H9 (cell line): ENCODE results near the gene PRKAG2. TPM values are rescaled to one million over a fixed set of nuclear protein-coding genes. Genes with fewer than 3 reads are reported as not detected.

Source experiments
- DNase-seq: peaks from one replicate; pipeline ENCODE4 v3.0.0-alpha.2; 2017
- H2AFZ ChIP-seq: one replicate; pipeline ENCODE4 v1.6.1; 2013; ENCODE audit warnings: mild to moderate bottlenecking, low read length, control low read depth, moderate library complexity
- H2AK5ac ChIP-seq: 2 replicates; pipeline ENCODE4 v1.6.1; 2013; ENCODE audit warnings: low read length, control low read depth, mixed read lengths; ENCODE audit not compliant: insufficient read length
- H2BK120ac ChIP-seq: one replicate; pipeline ENCODE4 v1.6.1; 2013; ENCODE audit warnings: low read depth, mild to moderate bottlenecking, low read length, control low read depth, inconsistent platforms; ENCODE audit not compliant: poor library complexity, severe bottlenecking
- H2BK12ac ChIP-seq: 2 replicates; pipeline ENCODE4 v1.6.1; 2013; ENCODE audit warnings: low read length, control low read depth, mixed read lengths, low read depth; ENCODE audit not compliant: insufficient read length
- H2BK15ac ChIP-seq: 2 replicates; pipeline ENCODE4 v1.6.1; 2013; ENCODE audit warnings: low read depth, low read length, control low read depth
- H2BK20ac ChIP-seq: one replicate; pipeline ENCODE4 v1.6.1; 2013; ENCODE audit warnings: low read depth, mild to moderate bottlenecking, low read length, control low read depth, inconsistent platforms; ENCODE audit not compliant: poor library complexity, severe bottlenecking
- H2BK5ac ChIP-seq: 2 replicates; pipeline ENCODE4 v1.6.1; 2013; ENCODE audit warnings: low read length, control low read depth, mixed read lengths; ENCODE audit not compliant: insufficient read length
- H3K14ac ChIP-seq: 2 replicates; pipeline ENCODE4 v1.6.1; 2013; ENCODE audit warnings: low read length, control low read depth; ENCODE audit not compliant: insufficient read depth
- H3K18ac ChIP-seq: 2 replicates; pipeline ENCODE4 v1.6.1; 2013; ENCODE audit warnings: low read depth, mild to moderate bottlenecking, mixed read lengths, low read length, control low read depth; ENCODE audit not compliant: insufficient read length
- H3K23ac ChIP-seq: 2 replicates; pipeline ENCODE4 v1.6.1; 2013; ENCODE audit warnings: low read length, control low read depth, mixed read lengths, low read depth; ENCODE audit not compliant: insufficient read length
- H3K23me2 ChIP-seq: 2 replicates; pipeline ENCODE4 v1.6.1; 2013; ENCODE audit warnings: low read depth, mild to moderate bottlenecking, mixed read lengths, low read length, control low read depth; ENCODE audit not compliant: insufficient read length, poor library complexity, severe bottlenecking
- H3K27ac ChIP-seq: 2 replicates; pipeline ENCODE4 v1.5.1; 2013; ENCODE audit warnings: low read length, control low read depth, mixed read lengths, low read depth; ENCODE audit not compliant: insufficient read length
- H3K27me3 ChIP-seq: 2 replicates; pipeline ENCODE4 v1.6.1; 2013; ENCODE audit warnings: low read length, control low read depth, inconsistent platforms; ENCODE audit not compliant: insufficient read depth
- H3K4ac ChIP-seq: 2 replicates; pipeline ENCODE4 v1.6.1; 2013; ENCODE audit warnings: low read depth, mild to moderate bottlenecking, control low read depth, inconsistent platforms, low read length, moderate library complexity
- H3K4me1 ChIP-seq: 2 replicates; pipeline ENCODE4 v1.6.1; 2013; ENCODE audit warnings: low read length, control low read depth, inconsistent platforms; ENCODE audit not compliant: insufficient read depth
- H3K4me2 ChIP-seq: 2 replicates; pipeline ENCODE4 v1.6.1; 2013; ENCODE audit warnings: low read length, control low read depth, mixed read lengths; ENCODE audit not compliant: insufficient read length, insufficient read depth
- H3K56ac ChIP-seq: 2 replicates; pipeline ENCODE4 v1.6.1; 2013; ENCODE audit warnings: low read depth, mild to moderate bottlenecking, mixed read lengths, low read length, control low read depth; ENCODE audit not compliant: insufficient read length
- H3K79me1 ChIP-seq: 2 replicates; pipeline ENCODE4 v1.6.1; 2013; ENCODE audit warnings: low read depth, mild to moderate bottlenecking, moderate library complexity, low read length, control low read depth, inconsistent platforms; ENCODE audit not compliant: insufficient read depth, poor library complexity, severe bottlenecking
- H3K79me2 ChIP-seq: 2 replicates; pipeline ENCODE4 v1.6.1; 2013; ENCODE audit warnings: low read length, control low read depth, inconsistent platforms; ENCODE audit not compliant: insufficient read depth
- H3K9ac ChIP-seq: 2 replicates; pipeline ENCODE4 v1.6.1; 2013; ENCODE audit warnings: low read length, control low read depth, mixed read lengths; ENCODE audit not compliant: insufficient read length; ENCODE audit errors: extremely low read depth
- H3K9me3 ChIP-seq: one replicate; pipeline ENCODE4 v1.6.1; 2013; ENCODE audit warnings: low read depth, low read length, inconsistent platforms; ENCODE audit not compliant: control insufficient read depth
- H3T11ph ChIP-seq: one replicate; pipeline ENCODE4 v1.6.1; 2013; ENCODE audit warnings: mild to moderate bottlenecking, low read length, control low read depth, inconsistent platforms
- H4K20me1 ChIP-seq: one replicate; pipeline ENCODE4 v1.6.1; 2013; ENCODE audit not compliant: control insufficient read depth, insufficient read length, insufficient read depth
- H4K5ac ChIP-seq: 2 replicates; pipeline ENCODE4 v1.6.1; 2013; ENCODE audit warnings: low read depth, mild to moderate bottlenecking, mixed read lengths, low read length, control low read depth; ENCODE audit not compliant: insufficient read length
- H4K8ac ChIP-seq: replicated peaks from 2 replicates; pipeline ENCODE4 v1.6.1; 2013; ENCODE audit warnings: low read length, control low read depth, mixed read lengths, low read depth; ENCODE audit not compliant: insufficient read length
- H4K91ac ChIP-seq: 2 replicates; pipeline ENCODE4 v1.6.1; 2013; ENCODE audit warnings: low read depth, mild to moderate bottlenecking, moderate library complexity, mixed read lengths, low read length, control low read depth; ENCODE audit not compliant: insufficient read length
- H3K27ac Mint-ChIP-seq, 3 experiments: 2 replicates in 2 of 3; 3 replicates in 1 of 3; pipeline ENCODE4 v1.8.0; 2020 to 2021; ENCODE audit warnings: mixed read lengths in 3 of 3, mild to moderate bottlenecking in 1 of 3, moderate library complexity in 1 of 3
- H3K27me3 Mint-ChIP-seq: 2 replicates; pipeline ENCODE4 v1.8.0; 2021; ENCODE audit warnings: low read depth, mild to moderate bottlenecking, moderate library complexity, mixed read lengths
- H3K36me3 Mint-ChIP-seq, 3 experiments: 2 replicates in 2 of 3; 3 replicates in 1 of 3; pipeline ENCODE4 v1.8.0; 2020 to 2021; ENCODE audit warnings: low read depth in 3 of 3, mixed read lengths in 3 of 3; ENCODE audit not compliant: insufficient read depth in 1 of 3
- H3K4me1 Mint-ChIP-seq, 2 experiments: 2 replicates each; pipeline ENCODE4 v1.8.0; 2020; ENCODE audit warnings: mixed read lengths in 2 of 2
- H3K4me3 Mint-ChIP-seq, 2 experiments: 2 replicates in 1 of 2; 3 replicates in 1 of 2; pipeline ENCODE4 v1.8.0; 2020 to 2021; ENCODE audit warnings: mild to moderate bottlenecking in 2 of 2, mixed read lengths in 2 of 2, moderate library complexity in 1 of 2
- H3K9me3 Mint-ChIP-seq, 2 experiments: 2 replicates in 1 of 2; 3 replicates in 1 of 2; pipeline ENCODE4 v1.8.0; 2020; ENCODE audit warnings: mild to moderate bottlenecking in 2 of 2, mixed read lengths in 2 of 2, moderate library complexity in 1 of 2
- WGBS: extraction: QIAGEN DNeasy Blood & Tissue Kit; methylation state at CpG from one replicate; pipeline ENCODE4 v1.1.7; 2013; ENCODE audit warnings: missing lambda C conversion rate, low lambda C conversion rate, mixed read lengths; ENCODE audit not compliant: insufficient read length; ENCODE audit errors: extremely low coverage; 5-methylcytosine and 5-hydroxymethylcytosine counted together
- total RNA-seq: library from RNA; stranded (reverse); gene quantifications from 2 replicates; pipeline ENCODE4 v1.2.1, GENCODE V29; 2021
- TF ChIP-seq, protein P1 (sequence below): fragments of 200-600 bp; sonication (generic); conservative IDR thresholded peaks from 3 replicates; pipeline ENCODE4 v1.8.0; 2021; ENCODE audit warnings: antibody characterized with exemption, mild to moderate bottlenecking

PRKAG2 gene
- total RNA-seq, 1 experiment from 2014 or later, result 11.8 TPM

DNA sequence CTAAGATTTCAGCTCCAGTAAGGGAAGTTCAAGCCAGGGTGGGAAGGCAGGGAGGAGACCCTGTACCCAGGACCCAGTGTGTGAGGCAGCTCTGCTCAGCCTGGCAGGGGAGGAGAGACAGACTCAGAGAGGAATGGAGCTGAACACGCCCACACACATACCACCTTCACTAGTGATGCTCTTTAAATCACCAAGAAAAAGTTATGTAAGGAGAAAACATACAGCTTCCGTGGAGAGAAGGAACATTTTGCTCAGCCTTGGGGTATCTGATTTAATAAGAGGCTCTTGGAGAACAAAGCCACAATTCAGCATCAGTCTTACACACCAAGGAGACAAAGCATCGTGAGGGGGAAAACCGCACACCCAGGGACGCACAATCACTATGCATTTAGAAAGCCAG lies 62.9 kb downstream of the PRKAG2 start:
- no peak overlapping the region for H3T11ph ChIP-seq
- H2AFZ ChIP-seq, result no peak overlapping the region

More for the DNA sequence above, 62.9 kb downstream of the PRKAG2 start:
- no peak overlapping the region for H4K91ac ChIP-seq
- no peak overlapping the region for H2AK5ac ChIP-seq
- H2BK5ac ChIP-seq, result no peak overlapping the region
- peaks cover 32 to 45% of the 10 kb centered on the region in 2 experiments for H3K4me1 Mint-ChIP-seq
- no peak overlapping the region for H3K4ac ChIP-seq
- peak overlapping the region; percentile 32 for H3K4me2 ChIP-seq
- no peaks in the 10 kb centered on the region for H3K9me3 Mint-ChIP-seq
- no peak overlapping the region for H3K27ac Mint-ChIP-seq
- TF ChIP-seq, protein P1, sequence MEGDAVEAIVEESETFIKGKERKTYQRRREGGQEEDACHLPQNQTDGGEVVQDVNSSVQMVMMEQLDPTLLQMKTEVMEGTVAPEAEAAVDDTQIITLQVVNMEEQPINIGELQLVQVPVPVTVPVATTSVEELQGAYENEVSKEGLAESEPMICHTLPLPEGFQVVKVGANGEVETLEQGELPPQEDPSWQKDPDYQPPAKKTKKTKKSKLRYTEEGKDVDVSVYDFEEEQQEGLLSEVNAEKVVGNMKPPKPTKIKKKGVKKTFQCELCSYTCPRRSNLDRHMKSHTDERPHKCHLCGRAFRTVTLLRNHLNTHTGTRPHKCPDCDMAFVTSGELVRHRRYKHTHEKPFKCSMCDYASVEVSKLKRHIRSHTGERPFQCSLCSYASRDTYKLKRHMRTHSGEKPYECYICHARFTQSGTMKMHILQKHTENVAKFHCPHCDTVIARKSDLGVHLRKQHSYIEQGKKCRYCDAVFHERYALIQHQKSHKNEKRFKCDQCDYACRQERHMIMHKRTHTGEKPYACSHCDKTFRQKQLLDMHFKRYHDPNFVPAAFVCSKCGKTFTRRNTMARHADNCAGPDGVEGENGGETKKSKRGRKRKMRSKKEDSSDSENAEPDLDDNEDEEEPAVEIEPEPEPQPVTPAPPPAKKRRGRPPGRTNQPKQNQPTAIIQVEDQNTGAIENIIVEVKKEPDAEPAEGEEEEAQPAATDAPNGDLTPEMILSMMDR, result no peak
- no peak overlapping the region for H4K5ac ChIP-seq
- peaks cover 48% of the 10 kb centered on the region for H3K27me3 Mint-ChIP-seq
- H2BK15ac ChIP-seq, result no peak overlapping the region
- H3K23me2 ChIP-seq, result peaks cover 4% of the 10 kb centered on the region
- no peaks in the 10 kb centered on the region; the same call in 1 of the 2 replicates for H3K27me3 ChIP-seq
- H2BK20ac ChIP-seq, result no peak overlapping the region
- H3K23ac ChIP-seq, result no peak overlapping the region
- H3K27ac ChIP-seq, result no peak overlapping the region
- no CpG with 5 or more reads among the region's 5 CpGs for WGBS
- H3K79me2 ChIP-seq, result no peaks in the 10 kb centered on the region
- no peak overlapping the region for H2BK120ac ChIP-seq
- DNase-seq, result no peak
- H2BK12ac ChIP-seq, result no peak overlapping the region
- no peak overlapping the region for H3K14ac ChIP-seq
- H3K4me3 Mint-ChIP-seq, result peak overlapping the region; percentile 34 to 68
- no peaks in the 10 kb centered on the region for H3K9me3 ChIP-seq
- peaks cover 5% of the 10 kb centered on the region for H3K4me1 ChIP-seq
- no peaks in the 10 kb centered on the region for H3K36me3 Mint-ChIP-seq
- H3K56ac ChIP-seq, result no peak overlapping the region
- H3K18ac ChIP-seq, result no peak overlapping the region
- H3K79me1 ChIP-seq, result no peaks in the 10 kb centered on the region
- H3K9ac ChIP-seq, result no peak overlapping the region
- no peak overlapping the region for H4K8ac ChIP-seq
- H4K20me1 ChIP-seq, result no peaks in the 10 kb centered on the region
